Body of pancreas (tissue), 4 donors: ENCODE results near the gene AGBL4.

Source experiments
- CTCF ChIP-seq, 7 experiments: fragments of 450-650 bp in 4 of 7; fragments of 200-600 bp in 3 of 7; sonication (generic) in 3 of 7; IDR thresholded peaks; one replicate each; pipeline ENCODE4 v1.5.1; 2016 to 2019; ENCODE audit warnings: antibody characterized with exemption in 7 of 7
- POLR2A ChIP-seq, 3 donors: fragments of 450-650 bp; IDR thresholded peaks; one replicate each; pipeline ENCODE4 v1.6.1; 2016; ENCODE audit warnings: antibody characterized with exemption in 3 of 3, mild to moderate bottlenecking in 2 of 3

- TF ChIP-seq CTCF (IDR thresholded peaks at IDR 0.05) (no peak), POLR2A (IDR thresholded peaks at IDR 0.05) (no peak)
Observed at GRCh38 chr1:48789903-48790302, 1233.9 kb downstream of the AGBL4 start.
